GM06990 (cell line): ENCODE results near the gene MTRF1L.
"Not testable (repeated sequence)": the region's sequence is repeated elsewhere in the genome, so short reads cannot be mapped to it uniquely, and the experiment has no call there.

ENCODE experiments used
- DNase-seq: peaks from one replicate; pipeline ENCODE4 v3.0.0-alpha.2; 2011; ENCODE audit not compliant: insufficient read length; ENCODE audit errors: extremely low read depth
- H3K27me3 ChIP-seq: replicated peaks from 2 replicates; pipeline ENCODE4 v1.6.0; 2011; ENCODE audit warnings: low read length; ENCODE audit not compliant: control insufficient read depth, insufficient read depth
- H3K36me3 ChIP-seq: 2 replicates; pipeline ENCODE4 v1.5.1; 2011; ENCODE audit warnings: low read length; ENCODE audit not compliant: control insufficient read depth, insufficient read depth
- H3K4me3 ChIP-seq: replicated peaks from 2 replicates; pipeline ENCODE4 v1.5.1; 2011; ENCODE audit warnings: low read depth, mild to moderate bottlenecking, control low read depth, low read length
- CTCF ChIP-seq: IDR thresholded peaks from 2 replicates; pipeline ENCODE4 v1.5.1; 2011; ENCODE audit warnings: low read length, control low read depth, mild to moderate bottlenecking, inconsistent platforms; ENCODE audit not compliant: insufficient read depth, poor library complexity, severe bottlenecking

Gene MTRF1L

DNA sequence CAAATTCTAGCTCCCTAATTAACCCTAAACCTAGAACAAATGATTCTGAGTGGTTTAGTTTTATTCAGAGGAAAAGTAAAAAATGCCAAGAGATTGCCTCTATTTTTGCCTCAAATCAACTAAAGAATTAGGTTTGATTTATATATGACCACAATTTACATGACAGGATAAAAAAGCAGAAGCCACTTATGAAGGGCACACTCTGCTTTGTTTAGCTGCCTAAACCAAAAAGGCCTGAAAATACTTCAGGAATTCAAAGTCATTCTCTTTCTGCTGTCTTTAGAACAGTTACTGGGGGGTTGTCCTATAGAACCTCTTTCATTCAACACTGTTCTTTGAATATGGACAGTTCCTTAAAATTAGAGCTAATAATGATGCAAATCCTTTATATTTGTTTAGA is 25.0 kb downstream of the MTRF1L start:
- TF ChIP-seq CTCF, result no peak
- peaks cover 2% of the 10 kb centered on the region for H3K36me3 ChIP-seq

GRCh38 chr6:152976749-152977148 is 25.8 kb downstream of the MTRF1L start:
- peaks cover 2% of the 10 kb centered on the region for H3K36me3 ChIP-seq
- no peak overlapping the region for H3K4me3 ChIP-seq

More for the DNA sequence above, 25.0 kb downstream of the MTRF1L start:
- Histone ChIP-seq H3K27me3 (no peaks in the 10 kb centered on the region), H3K4me3 (no peak overlapping the region)
- no peak for DNase-seq

GRCh38 chr6:152975204-152975915 is 27.1 kb downstream of the MTRF1L start:
- Histone ChIP-seq H3K27me3 (no peaks in the 10 kb centered on the region), H3K4me3 (no peak overlapping the region), H3K36me3 (peaks cover 4% of the 10 kb centered on the region)
- DNase-seq, result no peak
- no peak for TF ChIP-seq CTCF

More at GRCh38 chr6:152976749-152977148, 25.8 kb downstream of the MTRF1L start:
- no peak for DNase-seq
- TF ChIP-seq CTCF, result no peak
- no peaks in the 10 kb centered on the region for H3K27me3 ChIP-seq

DNA sequence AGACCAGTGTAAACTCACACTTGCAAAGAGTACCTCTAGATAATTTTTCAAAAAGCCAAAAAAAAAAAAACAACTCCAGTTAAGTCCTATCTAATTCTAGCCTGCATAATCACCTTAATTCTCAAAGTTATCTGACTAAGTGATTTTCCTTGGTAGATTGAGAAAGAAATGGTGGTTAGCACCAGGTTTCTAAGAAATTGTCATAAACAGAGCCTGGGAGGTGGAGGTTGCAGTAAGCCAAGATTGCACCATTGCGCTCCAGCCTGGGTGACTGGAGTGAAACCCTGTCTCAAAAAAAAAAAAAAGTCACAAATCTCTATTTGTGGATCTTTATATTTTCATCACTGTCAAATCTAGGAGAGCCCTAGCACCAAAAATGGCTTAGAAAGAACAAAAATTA is 28.6 kb downstream of the MTRF1L start:
- peaks cover 4% of the 10 kb centered on the region for H3K36me3 ChIP-seq
- H3K4me3 ChIP-seq, result no peak overlapping the region
- no peak for DNase-seq
- H3K27me3 ChIP-seq, result no peaks in the 10 kb centered on the region
- no peak for TF ChIP-seq CTCF

DNA sequence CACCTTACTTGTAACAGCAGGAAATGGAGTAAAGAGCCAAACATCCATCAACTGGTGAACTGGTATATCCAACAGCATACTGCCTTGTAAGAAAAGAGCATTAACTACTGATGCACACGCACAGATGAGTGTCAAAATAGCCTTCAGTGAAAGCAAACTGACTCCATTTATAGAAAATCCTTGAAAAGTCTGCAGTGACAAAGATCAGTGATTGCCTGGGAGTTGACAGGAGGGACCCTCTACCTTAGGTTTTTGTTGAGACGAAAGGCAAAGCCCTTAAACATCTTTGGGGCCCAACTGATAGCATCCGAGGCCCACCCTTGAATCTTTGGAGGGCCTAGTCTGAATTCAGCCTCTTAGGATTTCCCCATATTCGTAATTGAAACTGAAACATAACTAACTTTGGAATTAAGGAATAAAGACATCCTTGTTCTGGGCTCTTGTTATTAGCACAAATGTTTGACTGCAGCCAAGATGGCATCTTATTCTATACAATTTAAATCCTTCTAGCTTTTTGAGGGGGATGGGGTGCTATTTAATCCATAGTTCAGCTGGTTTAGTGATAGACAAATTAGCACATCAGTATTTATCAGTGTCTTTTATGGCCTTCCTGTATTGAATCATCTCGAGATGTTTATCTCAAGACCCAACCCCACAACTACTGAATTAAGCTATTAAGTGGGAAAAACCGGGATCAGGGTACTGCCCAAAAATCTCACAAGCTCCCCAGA is 32.7 kb downstream of the MTRF1L start:
- H3K4me3 ChIP-seq, result no peak overlapping the region
- no peak for TF ChIP-seq CTCF
- peaks cover 2% of the 10 kb centered on the region for H3K36me3 ChIP-seq
- no peaks in the 10 kb centered on the region for H3K27me3 ChIP-seq
- no peak for DNase-seq

GRCh38 chr6:152966168-152966894 is 36.2 kb downstream of the MTRF1L start:
- not testable (repeated sequence) for DNase-seq, H3K27me3 ChIP-seq, H3K4me3 ChIP-seq, H3K36me3 ChIP-seq
